Endothelial cell (in vitro differentiated cells): ENCODE measurements around the gene OR2A5. TPM values are rescaled to one million over a fixed set of nuclear protein-coding genes. Genes with fewer than 3 reads are reported as not detected.

ENCODE experiments used
- DNase-seq: peaks from one replicate; pipeline ENCODE4 v3.0.0; 2021; ENCODE audit warnings: low spot score
- H3K27ac Mint-ChIP-seq: one replicate; pipeline ENCODE4 v1.8.0; 2021; ENCODE audit warnings: mixed read lengths, inconsistent platforms; ENCODE audit not compliant: unreplicated experiment
- H3K27me3 Mint-ChIP-seq: one replicate; pipeline ENCODE4 v1.8.0; 2021; ENCODE audit warnings: mild to moderate bottlenecking, moderate library complexity, mixed read lengths, inconsistent platforms; ENCODE audit not compliant: unreplicated experiment
- H3K36me3 Mint-ChIP-seq: one replicate; pipeline ENCODE4 v1.8.0; 2021; ENCODE audit warnings: mild to moderate bottlenecking, low read depth, mixed read lengths, inconsistent platforms; ENCODE audit not compliant: unreplicated experiment
- H3K4me1 Mint-ChIP-seq: one replicate; pipeline ENCODE4 v1.8.0; 2021; ENCODE audit warnings: mild to moderate bottlenecking, mixed read lengths, inconsistent platforms; ENCODE audit not compliant: unreplicated experiment
- H3K4me3 Mint-ChIP-seq: one replicate; pipeline ENCODE4 v1.8.0; 2021; ENCODE audit warnings: mild to moderate bottlenecking, mixed read lengths, inconsistent platforms; ENCODE audit not compliant: unreplicated experiment
- H3K9me3 Mint-ChIP-seq: one replicate; pipeline ENCODE4 v1.8.0; 2021; ENCODE audit warnings: mixed read lengths, inconsistent platforms; ENCODE audit not compliant: unreplicated experiment
- CTCF ChIP-seq: fragments of 200-600 bp; sonication (generic); IDR thresholded peaks from one replicate; pipeline ENCODE4 v1.5.0; 2021; ENCODE audit warnings: antibody characterized with exemption; ENCODE audit not compliant: unreplicated experiment
- total RNA-seq: library from RNA; stranded (reverse); fragmentation: NEBNext Ultra II Directional; extraction: Animal tissue kit (Norgen Biotek cat#: 25700); gene quantifications from one replicate; pipeline ENCODE4 v1.2.1, GENCODE V29; 2021; ENCODE audit not compliant: unreplicated experiment

OR2A5 gene
- total RNA-seq, 1 donor from 2014 or later: not detected

DNA sequence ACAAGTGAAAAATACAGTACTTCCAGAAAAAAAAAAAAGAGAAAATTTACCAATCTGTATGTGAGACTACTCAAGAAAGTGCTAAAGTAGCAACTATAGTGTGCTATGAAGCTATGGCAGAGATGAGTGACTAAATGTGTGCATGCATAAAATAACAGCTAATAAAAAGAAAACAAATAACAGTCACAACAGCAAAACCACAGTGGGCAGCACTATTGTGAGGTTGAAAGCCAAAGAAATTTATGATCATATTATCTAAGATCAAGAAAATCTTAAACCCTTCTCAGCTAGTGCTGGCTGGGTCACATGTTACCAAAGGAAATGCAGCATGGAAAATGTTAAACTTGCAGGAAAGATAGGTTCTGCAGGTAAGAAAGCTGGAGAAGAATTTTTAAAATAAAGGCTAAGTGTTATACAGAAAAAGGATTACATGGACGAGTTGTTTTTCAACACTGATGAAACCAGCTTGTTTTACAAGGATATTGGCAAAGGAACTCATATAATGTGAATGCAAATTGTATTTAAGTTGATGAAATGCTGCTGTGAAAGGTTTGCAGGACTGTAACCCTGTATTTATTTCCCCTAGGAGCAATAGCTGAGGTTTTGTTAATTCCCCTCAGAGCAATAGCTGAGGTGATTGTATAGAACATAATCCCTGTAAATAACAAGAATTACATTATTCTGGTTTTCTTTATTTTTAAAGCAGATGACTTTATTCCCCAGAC, 15.6 kb upstream of the OR2A5 start:
- peaks cover 9% of the 10 kb centered on the region for H3K4me1 Mint-ChIP-seq
- no peak for TF ChIP-seq CTCF
- no peaks in the 10 kb centered on the region for H3K9me3 Mint-ChIP-seq
- no peak overlapping the region for H3K27ac Mint-ChIP-seq
- H3K27me3 Mint-ChIP-seq: no peaks in the 10 kb centered on the region
- H3K4me3 Mint-ChIP-seq: no peak overlapping the region
- no peak for DNase-seq
- no peaks in the 10 kb centered on the region for H3K36me3 Mint-ChIP-seq

DNA sequence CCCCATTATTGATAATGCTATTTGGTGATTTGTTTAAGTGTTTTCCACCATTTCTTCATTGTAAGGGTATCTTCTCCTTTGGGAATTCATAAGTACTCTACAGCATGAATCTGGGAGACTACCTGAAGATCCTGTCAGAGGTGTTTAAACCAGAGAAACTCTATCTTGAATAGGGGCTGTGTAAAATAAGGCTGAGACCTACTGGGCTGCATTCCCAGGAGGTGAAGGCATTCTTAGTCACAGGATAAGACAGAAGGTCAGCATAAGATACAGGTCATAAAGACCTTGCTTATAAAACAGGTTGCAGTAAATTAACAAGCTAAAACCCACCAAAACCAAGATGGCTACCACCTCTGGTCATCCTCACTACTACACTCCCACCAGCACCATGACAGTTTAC, 13.4 kb upstream of the OR2A5 start:
- DNase-seq: no peak
- Mint-ChIP-seq H3K27ac (no peak overlapping the region), H3K27me3 (no peaks in the 10 kb centered on the region), H3K36me3 (no peaks in the 10 kb centered on the region), H3K9me3 (no peaks in the 10 kb centered on the region), H3K4me1 (peaks cover 9% of the 10 kb centered on the region), H3K4me3 (no peak overlapping the region)
- no peak for TF ChIP-seq CTCF

- Mint-ChIP-seq H3K4me3 (no peak overlapping the region), H3K27ac (no peak overlapping the region), H3K4me1 (peaks cover 9% of the 10 kb centered on the region), H3K9me3 (no peaks in the 10 kb centered on the region), H3K36me3 (no peaks in the 10 kb centered on the region), H3K27me3 (no peaks in the 10 kb centered on the region)
- no peak for DNase-seq
- no peak for TF ChIP-seq CTCF
Observed at GRCh38 chr7:144036302-144036885, 12.4 kb upstream of the OR2A5 start.

- Mint-ChIP-seq H3K36me3 (no peaks in the 10 kb centered on the region), H3K4me1 (peaks cover 9% of the 10 kb centered on the region), H3K4me3 (no peak overlapping the region), H3K9me3 (no peaks in the 10 kb centered on the region), H3K27ac (no peak overlapping the region), H3K27me3 (no peaks in the 10 kb centered on the region)
- DNase-seq: no peak
- TF ChIP-seq CTCF: no peak
Observed at GRCh38 chr7:144037414-144038035, 11.2 kb upstream of the OR2A5 start.

GRCh38 chr7:144038887-144039286, 9.9 kb upstream of the OR2A5 start:
- no peak overlapping the region for H3K4me3 Mint-ChIP-seq
- no peaks in the 10 kb centered on the region for H3K36me3 Mint-ChIP-seq
- no peak overlapping the region for H3K27ac Mint-ChIP-seq
- no peak for DNase-seq
- H3K9me3 Mint-ChIP-seq: no peaks in the 10 kb centered on the region
- H3K27me3 Mint-ChIP-seq: no peaks in the 10 kb centered on the region
- TF ChIP-seq CTCF: no peak
- H3K4me1 Mint-ChIP-seq: peaks cover 6% of the 10 kb centered on the region
